GM19455 (cell line): ENCODE measurements around the gene SIGLEC6.

ENCODE experiments used
- ATAC-seq: cut with Tn5 transposase; IDR thresholded peaks from one replicate; pipeline ENCODE4 v1.9.1; 2021; ENCODE audit not compliant: unreplicated experiment

The SIGLEC6 gene

GRCh38 chr19:51477344-51477743, 54.1 kb downstream of the SIGLEC6 start:
- ATAC-seq: no peak

GRCh38 chr19:51476164-51476563, 55.3 kb downstream of the SIGLEC6 start:
- no peak for ATAC-seq

DNA sequence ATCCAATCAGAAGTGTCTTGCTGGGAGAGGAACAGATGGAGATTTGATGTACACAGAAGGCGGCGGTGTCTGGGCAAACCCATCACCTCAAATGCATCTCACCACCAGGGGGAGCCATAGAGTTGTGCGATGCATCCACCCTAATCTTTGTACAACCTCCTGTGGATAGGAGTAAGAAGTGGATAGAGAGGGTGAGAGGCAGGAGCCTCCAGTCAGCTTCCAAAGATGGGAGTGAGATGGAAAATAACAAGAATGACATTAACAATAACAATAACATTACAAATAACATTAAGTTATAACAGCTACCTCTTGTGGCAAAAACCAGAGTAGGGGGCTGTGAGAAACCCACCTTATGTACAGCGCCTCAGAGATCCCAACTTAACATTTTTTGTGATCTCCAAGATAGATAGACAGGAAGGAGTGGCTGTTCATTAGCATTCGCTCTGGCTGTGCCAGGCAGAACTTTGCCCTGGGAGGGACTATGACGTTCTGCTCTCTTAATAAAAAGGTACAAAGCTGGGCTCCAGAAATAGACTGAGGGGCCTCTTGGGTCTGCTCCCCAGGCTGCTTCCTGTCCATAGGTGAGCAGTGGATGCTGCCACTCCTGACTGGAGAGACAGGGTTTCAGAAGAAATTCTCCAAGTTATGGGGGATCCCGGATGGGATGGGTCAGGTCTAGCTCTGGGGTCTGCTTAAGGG, 58.3 kb downstream of the SIGLEC6 start:
- no peak for ATAC-seq

GRCh38 chr19:51472607-51473006, 58.9 kb downstream of the SIGLEC6 start:
- ATAC-seq: no peak

- ATAC-seq: no peak
Observed at GRCh38 chr19:51471527-51471926, 59.9 kb downstream of the SIGLEC6 start.

DNA sequence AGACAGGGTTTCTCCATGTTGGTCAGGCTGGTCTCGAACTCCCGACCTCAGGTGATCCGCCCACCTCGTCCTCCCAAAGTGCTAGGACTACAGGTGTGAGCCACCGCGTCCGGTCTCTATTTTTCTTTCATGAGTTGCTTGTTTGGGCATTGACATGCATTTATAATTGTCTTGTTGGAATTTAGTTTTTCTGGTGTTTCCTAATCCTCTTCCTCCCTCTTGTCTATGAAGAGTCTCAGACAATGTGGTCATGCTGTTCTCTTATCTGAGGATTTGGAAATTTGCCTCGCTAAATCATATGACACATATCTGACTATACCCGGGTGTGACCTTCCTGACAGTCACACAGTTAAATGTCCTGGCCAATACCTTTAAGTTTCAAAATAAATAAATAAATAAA, 60.5 kb downstream of the SIGLEC6 start:
- no peak for ATAC-seq

GRCh38 chr19:51469629-51470028, 61.8 kb downstream of the SIGLEC6 start:
- ATAC-seq: no peak

GRCh38 chr19:51469162-51469561, 62.3 kb downstream of the SIGLEC6 start:
- no peak for ATAC-seq

DNA sequence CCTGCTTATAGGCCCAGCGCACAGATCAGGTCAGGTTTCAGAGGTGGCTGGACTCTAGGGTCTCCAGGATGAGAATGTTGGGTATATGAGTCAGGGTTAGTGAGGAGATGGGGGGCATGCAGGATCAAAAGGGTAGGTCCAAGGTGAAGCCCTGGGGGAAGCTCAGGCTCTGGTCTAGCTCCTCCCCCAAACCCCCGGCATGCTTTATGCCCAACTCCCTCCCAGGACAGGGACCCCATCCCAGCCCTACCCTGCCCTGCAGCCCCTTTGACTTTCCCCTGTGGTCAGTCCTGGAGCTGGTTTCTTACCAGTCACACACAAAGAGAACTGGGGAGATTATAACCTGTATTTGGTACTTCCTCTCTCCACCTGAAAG, 62.9 kb downstream of the SIGLEC6 start:
- no peak for ATAC-seq

DNA sequence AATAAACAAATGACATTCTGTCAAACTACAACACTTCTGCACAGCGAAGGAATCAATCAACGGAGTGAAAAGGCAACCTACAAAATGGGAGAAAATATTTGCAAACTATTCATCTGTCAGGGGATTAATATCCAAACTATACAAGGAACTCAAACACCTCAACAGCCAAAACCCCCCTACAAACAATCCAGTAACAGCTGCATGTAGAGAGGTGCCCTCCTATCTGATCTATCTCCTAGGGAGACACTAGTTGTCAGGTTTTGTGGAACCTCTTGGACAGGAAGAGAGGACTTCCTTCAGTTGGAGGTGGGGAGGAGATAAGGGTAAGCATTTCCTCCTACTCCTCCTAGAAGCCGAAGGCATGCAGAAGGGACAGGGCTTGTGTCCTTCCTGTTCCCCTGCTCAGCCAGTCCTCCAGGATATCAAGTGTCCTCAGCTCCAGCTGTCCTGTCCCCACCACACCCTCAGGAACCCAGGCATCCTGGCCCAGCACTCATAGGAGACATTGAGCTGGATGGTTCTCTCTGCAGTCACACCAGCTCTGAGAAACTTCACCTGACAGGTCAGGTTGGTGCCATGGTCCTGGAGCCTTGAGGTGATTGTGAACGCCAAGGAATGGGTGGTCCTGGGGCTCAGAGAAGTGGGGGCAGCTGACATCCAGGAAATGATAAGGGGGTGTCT, 63.5 kb downstream of the SIGLEC6 start:
- no peak for ATAC-seq
